GM18873 (cell line): Measurements from ENCODE around the gene CLMP.
"Not testable (repeated sequence)": the region's sequence is repeated elsewhere in the genome, so short reads cannot be mapped to it uniquely, and the experiment has no call there.

Experiments
- ATAC-seq: cut with Tn5 transposase; IDR thresholded peaks from one replicate; pipeline ENCODE4 v1.9.1; 2021; ENCODE audit warnings: mild to moderate bottlenecking, moderate library complexity, moderate number of reproducible peaks; ENCODE audit not compliant: unreplicated experiment, low FRiP score

Gene CLMP

DNA sequence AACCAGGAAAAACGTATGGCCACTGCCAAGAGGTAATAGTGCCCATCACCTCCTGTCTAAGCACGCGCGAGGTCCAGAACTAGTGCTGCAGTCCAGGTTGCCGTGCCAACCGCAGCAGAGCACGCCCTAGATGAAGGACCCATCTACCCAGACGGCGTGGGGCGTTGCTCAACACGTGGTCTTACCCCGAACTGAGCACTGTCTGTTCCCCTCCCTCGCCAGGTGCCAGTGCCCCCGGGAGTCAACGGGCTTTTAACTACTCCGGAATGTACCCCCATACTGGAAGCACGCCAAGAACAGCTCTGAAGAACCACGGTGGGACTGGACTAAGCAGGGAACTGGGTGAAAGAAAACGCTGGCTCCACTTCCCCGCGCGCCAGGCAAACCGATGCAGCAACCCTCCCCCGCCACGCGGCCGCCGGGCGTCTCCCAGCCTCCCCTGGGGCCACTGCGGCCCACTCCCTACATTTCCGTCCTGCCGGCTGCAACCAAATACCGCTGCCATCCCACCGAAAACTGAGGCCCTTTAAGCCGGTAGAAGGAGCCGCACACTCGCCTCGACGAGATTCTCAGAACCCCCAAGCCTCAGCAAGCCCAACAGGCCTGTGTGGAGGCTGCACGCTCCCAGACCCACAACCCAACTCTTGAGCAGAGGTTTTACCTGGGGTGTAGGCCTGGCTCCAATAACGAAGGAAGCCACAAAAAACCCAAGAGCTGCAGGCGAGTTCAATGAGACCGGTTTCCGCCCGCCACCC lies 133.5 kb downstream of the CLMP start, which contains the start of gene HSPA8:
TSS of gene HSPA8 (minus strand) at position 734 of the 755 bp plus-strand sequence. CDS start 812 bp downstream, outside the sequence.
- ATAC-seq = no peak

DNA sequence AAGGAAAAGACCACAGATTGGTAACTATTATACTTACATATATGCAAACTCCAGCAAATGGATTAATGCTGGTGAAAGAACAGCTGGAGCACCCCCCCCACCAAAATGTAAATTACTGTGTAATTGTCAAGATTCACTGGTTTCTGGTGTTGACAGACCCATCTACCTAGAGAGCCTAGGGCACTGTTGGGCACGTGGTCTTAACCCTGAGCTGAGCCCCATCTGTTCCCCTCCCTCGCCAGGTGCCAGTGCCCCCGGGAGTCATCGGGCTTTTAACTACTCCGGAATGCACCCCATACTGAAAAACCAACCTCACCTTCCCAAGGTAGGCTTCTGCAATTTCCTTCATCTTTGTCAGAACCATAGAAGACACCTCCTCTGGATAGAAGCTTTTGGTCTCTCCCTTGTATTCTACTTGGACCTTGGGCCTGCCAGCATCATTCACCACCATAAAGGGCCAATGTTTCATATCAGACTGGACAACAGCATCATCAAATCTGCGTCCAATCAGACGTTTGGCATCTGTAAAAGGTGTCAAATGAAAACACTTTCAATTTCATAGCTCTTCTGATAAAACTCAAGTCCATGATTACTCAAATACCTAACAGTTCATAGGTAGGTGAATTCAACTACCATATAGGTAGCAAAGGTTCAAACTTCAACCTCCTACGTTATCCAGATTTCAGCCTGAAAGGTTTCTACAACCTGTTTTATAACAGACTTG lies 134.6 kb downstream of the CLMP start:
- no peak for ATAC-seq

DNA sequence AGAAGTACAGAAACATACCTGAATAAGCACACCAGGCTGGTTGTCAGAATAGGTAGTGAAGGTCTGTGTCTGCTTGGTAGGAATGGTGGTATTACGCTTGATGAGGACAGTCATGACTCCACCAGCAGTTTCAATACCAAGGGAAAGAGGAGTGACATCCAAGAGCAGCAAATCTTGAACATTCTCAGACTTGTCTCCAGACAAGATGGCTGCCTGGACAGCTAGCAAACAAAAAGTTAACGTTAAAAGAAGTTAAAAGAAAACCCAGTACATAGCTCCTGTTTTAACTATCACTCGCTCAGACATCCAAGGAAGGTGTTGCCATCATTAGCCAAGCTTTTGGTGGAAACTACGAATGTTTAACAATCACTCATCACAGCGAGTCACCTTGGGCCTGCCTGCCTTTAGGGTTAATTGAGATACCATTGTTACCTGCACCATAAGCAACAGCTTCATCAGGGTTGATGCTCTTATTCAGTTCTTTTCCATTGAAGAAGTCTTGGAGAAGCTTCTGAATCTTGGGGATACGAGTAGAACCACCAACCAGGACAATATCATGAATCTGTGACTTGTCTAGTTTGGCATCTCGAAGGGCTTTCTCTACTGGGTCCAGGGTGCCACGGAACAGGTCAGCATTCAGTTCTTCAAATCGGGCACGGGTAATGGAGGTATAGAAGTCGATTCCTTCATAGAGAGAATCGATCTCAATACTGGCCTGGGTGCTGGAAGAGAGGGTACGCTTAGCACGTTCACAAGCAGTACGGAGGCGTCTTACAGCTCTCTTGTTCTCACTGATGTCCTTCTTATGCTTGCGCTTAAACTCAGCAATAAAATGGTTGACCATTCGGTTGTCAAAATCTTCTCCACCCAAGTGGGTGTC lies 135.8 kb downstream of the CLMP start:
- ATAC-seq = not testable (repeated sequence)

DNA sequence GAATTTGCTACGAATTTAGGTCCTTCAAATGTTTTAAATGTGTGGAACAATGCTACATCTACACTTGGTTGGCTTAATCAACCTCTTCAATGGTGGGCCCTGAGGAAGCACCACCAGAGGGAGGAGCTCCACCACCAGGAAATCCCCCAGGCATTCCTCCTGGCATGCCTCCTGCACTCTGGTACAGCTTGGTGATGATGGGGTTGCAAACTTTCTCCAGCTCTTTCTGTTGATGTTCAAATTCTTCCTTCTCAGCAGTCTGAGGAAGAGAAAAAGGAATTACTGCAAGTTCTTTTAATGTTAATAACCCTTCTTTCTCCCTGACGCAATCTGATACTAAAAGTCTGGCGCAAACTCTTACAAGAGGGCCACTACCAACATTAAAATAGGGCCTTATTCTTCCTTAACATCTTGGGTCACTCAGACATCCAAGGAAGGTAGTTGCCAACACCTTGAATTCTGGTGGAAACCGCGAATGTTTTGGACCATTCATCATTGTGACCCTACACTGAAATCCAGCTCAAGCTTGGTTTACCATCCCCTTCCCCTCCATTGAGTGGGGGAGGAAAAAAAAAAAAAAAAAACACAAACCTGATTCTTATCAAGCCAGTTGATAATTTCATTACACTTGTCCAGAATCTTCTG lies 137.3 kb downstream of the CLMP start:
- ATAC-seq = no peak

DNA sequence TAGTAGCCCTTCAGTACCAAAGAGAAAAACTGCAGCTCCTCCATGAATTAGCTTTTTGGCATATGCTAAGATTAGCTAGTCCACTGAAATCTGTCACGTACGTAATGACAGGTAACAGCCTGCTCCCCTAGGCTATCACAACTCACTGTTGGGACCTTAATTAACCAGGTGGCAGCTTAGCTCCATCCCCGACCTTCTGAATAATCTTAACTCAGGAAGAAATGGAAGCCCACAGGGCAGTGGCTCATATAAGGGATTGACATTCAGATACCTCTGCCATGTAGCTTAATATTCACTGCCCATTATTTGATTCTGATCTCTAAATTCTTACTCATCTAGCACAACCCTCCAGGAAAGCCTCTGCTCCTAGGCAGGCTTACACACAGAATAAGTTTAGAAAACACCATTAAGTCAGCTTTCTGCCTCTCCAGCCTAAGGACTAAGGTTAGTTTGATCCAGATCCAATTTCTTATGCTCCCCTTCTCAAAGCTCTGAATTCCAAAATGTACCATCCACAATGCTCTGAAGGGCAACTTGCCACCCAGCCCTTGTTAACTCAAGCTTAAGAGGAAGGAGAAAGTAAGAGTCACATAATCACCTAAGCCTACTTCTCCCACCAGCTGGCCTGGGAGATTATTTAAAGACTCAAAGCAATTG lies 138.1 kb downstream of the CLMP start:
- ATAC-seq = no peak

DNA sequence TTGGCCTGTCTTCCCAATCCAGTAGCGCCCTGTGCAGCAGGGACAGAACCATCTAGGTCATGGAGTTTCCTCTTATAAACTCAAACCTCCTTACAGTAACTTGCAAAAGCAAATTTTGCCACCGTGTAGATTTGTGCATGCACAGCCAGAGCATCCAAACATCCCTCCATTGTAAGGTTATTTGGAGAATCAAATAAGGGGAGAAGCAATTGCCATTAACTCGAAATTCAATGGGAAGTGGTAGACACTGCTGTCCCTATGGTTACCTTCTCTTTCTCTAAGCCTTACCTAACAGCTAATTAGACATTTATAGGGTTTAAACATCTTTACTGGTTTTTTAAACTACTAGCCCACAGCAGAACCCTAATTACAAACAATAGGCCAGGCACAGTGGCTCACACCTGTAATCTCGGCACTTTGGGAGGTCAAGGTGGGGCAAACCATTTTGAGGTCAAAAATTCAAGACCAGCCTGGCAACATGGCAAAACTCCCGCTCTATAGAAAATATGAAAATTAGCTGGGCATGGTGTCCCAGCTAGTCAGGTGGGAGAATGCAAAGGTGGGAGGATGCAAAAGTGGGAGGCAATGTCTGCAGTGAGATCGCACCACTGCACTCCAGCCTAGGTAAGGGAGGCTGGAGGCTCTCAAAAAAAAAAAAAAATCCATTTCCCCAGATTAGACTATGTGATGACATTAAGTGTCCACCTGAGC lies 139.7 kb downstream of the CLMP start:
- no peak for ATAC-seq

DNA sequence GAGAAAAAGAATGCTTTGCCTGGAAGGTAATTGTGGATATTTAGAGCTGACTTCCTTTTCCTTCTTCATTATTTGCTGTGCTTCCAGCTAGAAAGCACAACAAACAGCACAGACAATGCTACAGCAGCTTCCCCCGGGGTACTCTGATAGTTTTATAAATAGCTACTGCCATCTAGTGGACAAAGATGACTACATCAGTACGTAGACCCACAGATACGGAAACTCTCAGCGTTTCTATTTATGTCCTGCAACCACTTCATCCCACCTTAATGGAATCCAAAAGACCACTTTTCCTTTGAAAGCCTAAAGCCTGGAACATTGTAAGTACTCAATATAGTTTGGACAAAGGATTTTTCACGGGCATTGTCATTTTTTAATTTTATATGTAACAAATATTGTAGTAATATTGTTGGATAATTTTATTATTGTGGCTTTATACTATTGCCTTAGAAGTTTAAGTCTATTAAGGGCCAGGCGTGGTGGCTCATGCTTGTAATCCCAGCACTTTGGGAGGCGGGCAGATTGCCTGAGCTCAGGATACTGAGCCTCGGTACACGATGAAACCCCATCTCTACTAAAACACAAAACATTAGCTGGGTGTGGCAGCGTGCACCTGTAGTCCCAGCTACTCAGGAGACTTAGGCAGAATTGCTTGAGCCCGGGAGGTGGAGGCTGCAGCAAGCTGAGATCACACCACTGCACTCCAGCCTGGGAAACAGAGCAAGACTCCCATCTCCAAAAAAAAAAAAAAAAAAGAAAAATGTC lies 140.6 kb downstream of the CLMP start:
- ATAC-seq = peak; percentile 84

DNA sequence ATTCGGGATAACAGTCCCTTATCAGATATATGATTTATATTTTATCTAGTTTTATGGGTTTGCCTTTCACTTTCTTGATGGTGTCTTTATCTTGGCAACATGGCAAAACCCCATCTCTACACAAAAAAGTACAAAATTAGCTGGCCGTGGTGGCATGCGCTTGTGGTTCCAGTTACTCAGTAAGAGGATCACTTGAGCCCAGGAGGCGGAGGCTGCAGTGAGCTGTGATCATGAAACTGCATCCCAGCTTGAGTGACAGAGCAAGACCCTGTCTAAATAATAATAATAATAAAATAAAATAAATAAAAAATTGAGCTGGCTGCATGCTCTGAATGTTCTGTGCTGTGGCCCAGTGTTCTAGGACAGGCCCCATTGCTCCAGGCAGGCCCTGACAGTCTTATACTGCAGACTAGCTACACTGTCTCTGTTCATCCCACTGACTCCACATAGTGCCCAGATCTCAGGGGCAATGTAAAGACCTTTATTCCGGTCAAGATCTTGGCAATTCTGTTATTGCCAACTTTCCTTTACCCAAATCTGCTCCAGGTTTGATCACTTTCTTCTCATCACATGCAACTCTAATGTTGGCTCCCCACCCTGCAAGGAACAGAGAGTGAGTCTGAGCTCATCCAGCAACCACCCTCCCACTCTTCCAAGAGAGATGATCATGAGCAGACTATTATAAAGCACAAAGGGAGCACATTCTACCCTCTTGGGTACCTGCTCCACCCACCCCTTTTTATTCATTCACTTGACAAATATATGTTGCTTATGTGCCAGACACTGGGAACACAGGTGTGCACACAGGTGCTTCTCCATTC lies 141.9 kb downstream of the CLMP start:
- no peak for ATAC-seq

DNA sequence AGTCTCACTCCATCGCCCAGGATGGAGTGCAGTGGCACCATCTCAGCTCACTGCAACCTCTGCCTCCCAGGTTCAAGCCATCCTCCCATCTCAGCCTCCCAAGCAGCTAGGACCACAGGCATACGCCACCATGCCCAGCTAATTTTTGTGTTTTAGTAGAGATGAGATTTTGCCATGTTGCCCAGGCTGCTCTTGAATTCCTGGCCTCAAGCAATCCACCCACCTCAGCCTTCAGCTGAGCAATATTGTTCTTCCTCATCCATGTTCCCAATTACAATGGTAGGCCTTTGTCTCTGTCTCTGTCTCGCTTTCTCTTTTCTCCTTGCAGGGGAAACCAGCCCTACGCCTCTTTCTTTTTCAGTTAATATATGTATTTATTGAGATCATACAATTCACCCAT lies 143.4 kb downstream of the CLMP start:
- no peak for ATAC-seq

DNA sequence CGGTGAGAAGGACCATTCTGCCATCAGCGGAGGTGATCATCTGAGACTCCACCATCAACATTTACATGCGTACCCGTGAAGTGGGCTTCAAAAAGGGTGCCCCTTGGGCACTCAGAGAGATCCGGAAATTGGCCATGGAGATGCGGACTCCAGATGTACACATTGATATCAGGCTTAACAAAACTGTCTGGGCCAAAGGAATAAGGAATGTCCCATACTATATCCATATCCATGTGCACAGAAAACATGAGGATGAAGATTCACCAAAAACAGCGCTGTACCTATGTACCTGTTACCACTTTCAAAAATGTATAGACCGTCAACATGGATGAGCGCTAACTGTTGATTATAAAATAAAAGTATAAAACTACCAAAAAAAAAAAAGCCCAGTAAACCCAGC lies 143.9 kb downstream of the CLMP start:
- no peak for ATAC-seq

DNA sequence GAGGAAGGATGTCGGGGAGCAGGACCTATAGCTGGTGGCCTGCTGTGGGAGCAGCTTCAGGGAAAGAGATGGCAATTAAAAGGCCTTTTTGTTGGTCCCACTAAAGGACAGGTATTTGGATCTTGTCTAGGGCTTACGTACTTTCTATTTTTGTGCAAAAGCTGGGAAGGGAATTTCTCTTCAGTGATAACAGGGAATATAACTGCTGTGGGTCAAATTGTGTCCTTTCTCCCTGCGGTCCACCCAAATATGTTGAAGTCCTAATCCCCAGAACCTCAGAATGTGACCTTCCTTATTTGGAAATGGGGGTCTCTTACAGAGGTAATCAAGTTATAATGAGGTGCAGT lies 147.1 kb downstream of the CLMP start:
- ATAC-seq = no peak

DNA sequence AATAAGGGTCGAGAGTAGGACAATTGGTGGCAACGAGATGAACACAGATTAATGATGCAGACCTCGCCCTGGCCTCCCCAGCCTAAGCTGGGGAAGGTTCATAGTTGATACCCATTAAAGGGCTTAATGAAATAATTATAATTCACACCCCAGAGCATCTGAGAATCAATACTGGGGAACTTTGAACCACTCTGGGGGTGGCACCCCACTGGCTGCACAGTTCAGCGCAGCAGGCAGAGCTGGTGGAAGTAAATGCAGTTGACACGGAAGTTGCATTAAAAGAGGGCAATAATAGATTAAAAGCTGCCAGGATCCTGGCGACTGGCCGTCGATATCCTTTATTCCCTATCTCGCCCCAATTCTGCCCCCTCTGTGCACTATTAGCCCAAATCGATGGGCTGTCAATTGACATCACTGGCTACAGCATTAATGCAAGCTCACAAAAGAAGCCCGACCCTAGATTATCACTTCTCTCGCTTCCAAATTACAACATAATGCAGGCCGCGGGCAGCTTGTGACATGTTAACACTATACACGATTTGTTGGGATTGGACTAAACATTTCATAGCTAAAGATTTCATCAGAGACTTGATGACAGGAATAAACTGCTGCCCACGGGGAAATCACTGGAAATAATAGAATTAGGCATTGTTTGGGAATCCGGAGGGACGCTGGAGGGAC lies 147.6 kb downstream of the CLMP start:
- ATAC-seq = no peak

DNA sequence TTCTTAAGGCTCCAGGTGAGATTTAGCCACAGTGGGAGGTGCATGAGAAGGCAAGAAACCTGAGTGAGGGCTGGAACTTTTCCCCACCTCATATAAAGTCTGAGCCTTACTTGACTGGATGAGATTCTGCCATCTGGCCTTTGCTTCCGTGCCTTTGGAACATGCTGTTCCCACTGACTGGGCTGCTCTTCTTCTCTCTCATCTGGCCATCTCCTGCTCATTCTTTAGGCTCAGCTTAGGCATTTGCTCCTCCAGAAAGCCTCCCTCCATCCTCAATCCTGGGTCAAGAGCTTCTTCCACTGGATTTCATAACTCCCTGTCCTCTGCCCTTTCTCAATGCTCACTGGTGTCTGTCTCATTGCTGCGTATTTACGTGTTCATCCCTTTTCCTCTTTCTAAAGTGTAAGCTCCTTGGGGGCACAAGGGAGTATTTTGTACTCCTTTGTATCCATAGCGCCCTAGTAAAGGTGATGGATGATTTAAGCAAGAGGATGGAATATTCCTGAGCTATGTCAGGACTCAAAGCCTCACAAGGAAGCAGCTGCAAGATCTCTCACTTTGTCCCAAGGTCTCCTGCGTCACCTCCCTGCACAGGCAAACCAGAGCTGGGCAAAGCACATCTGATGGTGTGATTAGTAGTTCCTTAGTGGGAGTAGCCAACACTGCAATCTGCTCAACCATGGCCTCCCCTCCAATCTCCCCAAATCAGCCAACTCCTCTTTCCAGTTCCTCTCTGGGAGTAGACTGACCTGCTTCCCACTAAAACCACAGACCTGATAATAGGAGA lies 148.4 kb downstream of the CLMP start:
- ATAC-seq = no peak

DNA sequence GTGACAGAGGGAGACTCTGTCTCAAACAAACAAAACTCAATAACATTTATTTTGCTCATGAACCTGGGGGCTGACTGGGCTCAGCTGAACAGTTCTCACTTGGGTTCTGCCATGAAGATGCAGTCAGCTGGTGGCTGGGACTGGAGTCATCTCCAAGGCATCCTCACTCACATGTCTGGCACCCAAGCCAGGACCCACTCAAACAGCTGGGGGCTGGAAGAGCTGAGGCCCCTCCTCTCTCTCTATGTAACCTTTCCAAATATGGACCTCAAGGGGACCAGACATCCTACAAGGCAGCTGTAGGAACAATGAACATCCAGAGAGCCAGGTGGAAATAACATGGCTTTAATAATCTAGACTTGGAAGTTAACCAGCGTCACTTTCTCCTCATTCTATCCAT lies 149.9 kb downstream of the CLMP start:
- ATAC-seq = no peak

DNA sequence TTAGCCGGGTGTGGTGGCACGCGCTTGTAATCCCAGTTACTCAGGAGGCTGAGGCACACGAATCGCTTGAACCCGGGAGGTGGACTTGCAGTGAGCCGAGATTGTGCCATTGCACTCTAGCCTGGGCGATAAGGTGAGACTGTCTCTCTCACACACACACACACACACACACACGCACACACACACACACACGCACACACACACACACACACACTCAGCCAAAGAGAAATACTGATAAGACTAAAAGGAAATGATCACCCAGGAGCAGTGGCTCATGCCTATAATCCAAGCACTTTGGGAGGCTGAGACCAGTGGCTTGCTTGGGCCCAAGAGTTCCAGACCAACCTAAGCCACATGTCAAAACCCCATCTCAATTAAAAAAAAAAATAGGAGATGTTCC lies 153.9 kb downstream of the CLMP start:
- no peak for ATAC-seq

DNA sequence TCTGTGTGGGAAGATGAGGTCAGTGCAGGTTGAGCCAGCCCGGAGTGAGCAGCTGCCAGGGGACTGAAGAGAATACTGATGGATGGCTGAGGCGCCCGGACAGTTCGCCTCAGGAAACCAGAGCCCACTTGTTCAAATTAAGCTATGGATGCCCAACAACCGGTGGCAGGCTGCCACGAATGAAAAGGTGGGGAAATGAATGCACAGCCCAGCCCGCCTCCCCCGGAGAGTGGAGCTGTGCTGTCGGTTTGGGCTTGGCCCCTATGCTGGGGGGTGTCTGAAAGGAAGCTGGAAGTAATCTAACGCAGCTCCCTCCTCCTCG lies 155.0 kb downstream of the CLMP start:
- no peak for ATAC-seq

DNA sequence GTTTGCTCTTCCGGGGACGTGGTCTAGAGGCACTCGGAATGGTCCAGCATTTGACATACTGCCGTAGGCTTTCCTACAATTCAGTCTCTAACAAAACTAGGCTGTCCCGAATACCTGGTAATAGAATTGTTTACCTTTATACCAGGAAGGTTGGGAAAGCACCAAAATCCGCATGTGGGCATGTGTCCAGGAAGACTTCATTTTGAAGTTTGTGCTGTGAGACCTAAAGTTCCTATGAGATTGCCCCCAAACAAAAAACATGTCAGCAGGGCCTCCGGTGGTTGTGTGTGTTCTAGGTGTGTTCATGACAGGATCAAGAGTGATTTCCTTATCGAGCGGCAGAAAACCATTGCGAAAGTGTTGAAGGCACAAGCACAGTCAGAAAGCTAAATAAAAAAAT lies 159.2 kb downstream of the CLMP start:
- ATAC-seq = no peak
